GM10248 (cell line): ENCODE results near the gene PNKP.
"Not testable (repeated sequence)": the region's sequence is repeated elsewhere in the genome, so short reads cannot be mapped to it uniquely, and the experiment has no call there.

Experiments used
- CTCF ChIA-PET: fragments of 300-600 bp; sonication (Branson Sonifier 250); formaldehyde crosslinking; extraction: SDS; loops from one replicate; lab custom pipeline; 2021; ENCODE audit warnings: antibody characterized with exemption; lab: Yijun Ruan, JAX
- POLR2A ChIA-PET: fragments of 350-650 bp; sonication (Branson Sonifier 250); formaldehyde crosslinking; extraction: SDS; loops from one replicate; lab custom pipeline; 2020; ENCODE audit warnings: antibody characterized with exemption; lab: Yijun Ruan, JAX
- DNase-seq: peaks from one replicate; pipeline ENCODE4 v3.0.0; 2012; ENCODE audit errors: extremely low spot score
- TF ChIP-seq, protein P1 (sequence below): IDR thresholded peaks from 2 replicates; pipeline ENCODE4 v1.5.1; 2012; ENCODE audit warnings: mild to moderate bottlenecking, low read depth; ENCODE audit errors: extremely low read depth, missing control alignments, control extremely low read depth

PNKP gene

DNA sequence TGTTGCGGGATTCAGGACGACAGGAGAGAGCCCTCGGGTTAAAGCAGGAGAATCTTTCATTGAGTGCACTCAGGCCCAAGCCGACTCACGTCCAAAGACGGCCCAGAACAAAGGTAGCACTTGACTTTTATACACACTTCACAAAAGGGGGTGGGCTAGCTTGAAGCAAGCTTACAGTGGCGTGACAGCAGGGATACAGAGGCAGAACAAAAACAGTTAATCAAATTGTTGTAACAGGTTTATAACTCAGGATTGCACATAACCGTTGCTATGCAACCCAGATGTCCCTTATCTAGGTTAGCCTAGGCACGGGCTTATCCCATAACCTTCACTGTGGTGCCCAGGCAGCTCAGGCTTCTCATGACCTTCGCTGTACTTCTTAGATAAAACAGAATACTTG is 47.3 kb downstream of the PNKP start:
- no peak for DNase-seq
- TF ChIP-seq, protein P1, sequence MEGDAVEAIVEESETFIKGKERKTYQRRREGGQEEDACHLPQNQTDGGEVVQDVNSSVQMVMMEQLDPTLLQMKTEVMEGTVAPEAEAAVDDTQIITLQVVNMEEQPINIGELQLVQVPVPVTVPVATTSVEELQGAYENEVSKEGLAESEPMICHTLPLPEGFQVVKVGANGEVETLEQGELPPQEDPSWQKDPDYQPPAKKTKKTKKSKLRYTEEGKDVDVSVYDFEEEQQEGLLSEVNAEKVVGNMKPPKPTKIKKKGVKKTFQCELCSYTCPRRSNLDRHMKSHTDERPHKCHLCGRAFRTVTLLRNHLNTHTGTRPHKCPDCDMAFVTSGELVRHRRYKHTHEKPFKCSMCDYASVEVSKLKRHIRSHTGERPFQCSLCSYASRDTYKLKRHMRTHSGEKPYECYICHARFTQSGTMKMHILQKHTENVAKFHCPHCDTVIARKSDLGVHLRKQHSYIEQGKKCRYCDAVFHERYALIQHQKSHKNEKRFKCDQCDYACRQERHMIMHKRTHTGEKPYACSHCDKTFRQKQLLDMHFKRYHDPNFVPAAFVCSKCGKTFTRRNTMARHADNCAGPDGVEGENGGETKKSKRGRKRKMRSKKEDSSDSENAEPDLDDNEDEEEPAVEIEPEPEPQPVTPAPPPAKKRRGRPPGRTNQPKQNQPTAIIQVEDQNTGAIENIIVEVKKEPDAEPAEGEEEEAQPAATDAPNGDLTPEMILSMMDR, result no peak
- ChIA-PET CTCF (interaction anchor here (0.9 to 1.2 kb wide), 2 partner anchors 13 to 316 kb away, joined by 3 read pairs; no protein-coding TSS in a partner anchor), POLR2A (no interaction called here)

DNA sequence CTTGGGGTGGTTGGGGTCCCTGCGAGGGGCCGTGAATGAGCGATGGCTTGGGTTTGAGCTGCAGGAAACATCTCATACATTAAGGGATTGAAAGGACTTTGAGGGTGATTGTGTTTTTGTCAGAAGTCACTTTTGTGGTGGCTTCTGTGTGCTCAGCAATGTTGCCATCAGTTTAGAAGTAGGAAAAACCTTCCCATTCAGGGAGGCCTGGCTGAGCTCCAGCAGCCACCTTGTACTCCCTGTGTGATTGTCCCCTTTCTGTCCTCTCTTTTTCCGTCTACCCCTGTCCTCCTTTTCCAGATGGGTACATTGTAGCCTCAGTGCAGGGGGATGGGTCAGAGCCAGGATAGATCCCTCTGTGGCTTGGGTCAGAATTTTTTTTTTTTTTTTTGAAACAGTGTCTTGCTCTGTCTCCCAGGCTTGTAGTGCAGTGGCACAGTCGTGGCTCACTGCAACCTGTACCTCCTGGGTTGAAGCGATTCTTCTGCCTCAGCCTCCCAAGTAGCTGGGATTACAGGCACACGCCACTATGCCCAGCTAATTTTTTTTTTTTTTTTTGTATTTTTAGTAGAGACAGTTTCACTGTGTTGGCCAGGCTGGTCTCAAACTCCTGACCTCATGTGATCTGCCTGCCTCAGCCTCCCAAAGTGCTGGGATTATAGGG is 47.8 kb downstream of the PNKP start:
- not testable (repeated sequence) for DNase-seq
- ChIA-PET CTCF (interaction anchor here (0.9 to 1.2 kb wide), 3 partner anchors 12 to 316 kb away, joined by 3 to 4 read pairs (median 3); no protein-coding TSS in a partner anchor), POLR2A (interaction anchor here (0.7 kb wide), 1 partner anchor 533 kb away, joined by 3 read pairs; no protein-coding TSS in a partner anchor)

DNA sequence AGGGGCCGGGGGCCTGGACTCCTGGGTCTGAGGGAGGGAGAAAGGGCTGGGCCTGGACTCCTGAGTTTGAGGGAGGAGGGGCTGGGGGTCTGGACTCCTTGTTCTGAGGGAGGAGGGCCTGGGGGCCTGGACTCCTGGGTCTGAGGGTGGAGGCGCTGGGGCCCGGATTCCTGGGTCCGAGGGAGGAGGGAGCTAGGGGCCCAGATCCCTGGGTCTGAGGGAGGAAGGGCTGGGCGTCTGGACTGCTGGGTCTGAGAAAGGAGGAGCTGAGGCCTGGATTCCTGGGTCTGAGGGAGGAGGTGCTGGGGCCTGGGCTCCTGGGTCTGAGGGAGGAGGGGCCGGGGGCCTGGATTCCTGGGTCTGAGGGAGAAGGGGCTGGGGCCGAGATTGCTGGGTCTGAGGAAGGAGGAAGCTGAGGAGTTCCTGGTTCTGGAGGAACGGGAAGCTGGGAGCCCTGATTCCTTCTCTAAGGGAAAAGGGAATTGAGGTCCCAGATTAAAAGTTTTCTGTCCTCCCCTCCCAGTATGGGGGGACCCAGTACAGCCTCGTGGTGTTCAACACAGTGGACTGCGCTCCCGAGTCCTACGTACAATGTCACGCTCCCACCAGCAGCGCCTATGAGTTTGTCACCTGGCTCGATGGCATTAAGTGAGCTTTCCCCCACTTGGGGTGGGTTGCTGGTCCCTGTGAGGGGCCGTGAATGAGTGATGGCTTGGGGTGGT is 48.6 kb downstream of the PNKP start:
- ChIA-PET CTCF (interaction anchor here (1.0 kb wide), 2 partner anchors 9 to 249 kb away, joined by 3 to 4 read pairs; no protein-coding TSS in a partner anchor), POLR2A (interaction anchor here (0.7 kb wide), 1 partner anchor 533 kb away, joined by 3 read pairs; no protein-coding TSS in a partner anchor)
- TF ChIP-seq, protein P1, result no peak
- DNase-seq, result no peak

DNA sequence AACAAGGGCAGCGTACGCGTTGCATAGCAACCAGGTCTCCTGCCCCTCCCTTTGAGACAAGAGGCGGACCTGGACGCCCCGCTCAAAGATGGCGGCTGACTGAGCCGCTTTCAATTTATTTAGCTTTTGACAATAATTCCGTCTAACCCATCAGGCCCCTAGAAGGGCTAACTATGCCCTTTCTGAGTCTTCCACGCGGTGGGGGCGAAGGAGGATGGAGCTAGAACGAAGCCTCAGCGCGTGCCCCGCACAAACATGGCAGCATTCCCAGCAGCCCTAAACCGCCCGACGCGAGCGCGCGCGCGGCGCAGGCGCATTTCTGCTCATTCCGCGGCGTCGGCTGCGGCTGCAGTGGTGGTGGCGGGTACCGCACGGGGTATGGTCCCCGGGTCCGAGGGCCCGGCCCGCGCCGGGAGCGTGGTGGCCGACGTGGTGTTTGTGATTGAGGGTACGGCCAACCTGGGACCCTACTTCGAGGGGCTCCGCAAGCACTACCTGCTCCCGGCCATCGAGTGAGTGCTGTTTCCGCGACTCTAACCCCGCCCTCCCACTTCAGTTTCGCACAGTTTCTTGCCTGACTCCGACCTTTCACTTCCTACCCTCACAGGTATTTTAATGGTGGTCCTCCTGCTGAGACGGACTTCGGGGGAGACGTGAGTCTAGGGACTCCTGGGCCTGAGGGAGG is 49.3 kb downstream of the PNKP start, which contains the start of gene MED25:
Gene MED25, plus strand, starts transcription at position 326 of the 685 bp plus-strand sequence. Its CDS starts 53 bp downstream, at position 379.
- ChIA-PET CTCF (interaction anchor here (1.0 kb wide), 1 partner anchor 9 kb away, joined by 3 read pairs; no protein-coding TSS in a partner anchor), POLR2A (no interaction called here)
- TF ChIP-seq, protein P1, result no peak
- peak; percentile 93 for DNase-seq

DNA sequence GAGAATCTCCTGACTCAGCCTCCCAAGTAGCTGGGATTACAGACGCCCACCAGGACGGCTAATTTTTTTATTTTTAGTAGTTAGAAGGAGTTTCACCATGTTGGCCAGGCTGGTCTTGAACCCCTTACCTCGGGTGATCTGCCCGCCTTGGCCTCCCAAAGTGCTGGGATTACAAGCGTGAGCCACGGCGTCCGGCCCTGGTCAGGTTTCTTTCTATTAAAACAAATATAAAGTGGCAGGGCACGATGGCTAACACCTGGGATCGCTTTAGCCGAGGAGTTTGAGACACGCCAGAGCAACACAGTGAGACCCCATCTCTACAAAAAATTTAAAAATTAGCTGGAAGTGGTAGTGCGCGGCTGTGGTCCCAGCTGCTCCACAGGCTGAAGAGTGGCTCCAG is 50.8 kb downstream of the PNKP start:
- TF ChIP-seq, protein P1, result no peak

DNA sequence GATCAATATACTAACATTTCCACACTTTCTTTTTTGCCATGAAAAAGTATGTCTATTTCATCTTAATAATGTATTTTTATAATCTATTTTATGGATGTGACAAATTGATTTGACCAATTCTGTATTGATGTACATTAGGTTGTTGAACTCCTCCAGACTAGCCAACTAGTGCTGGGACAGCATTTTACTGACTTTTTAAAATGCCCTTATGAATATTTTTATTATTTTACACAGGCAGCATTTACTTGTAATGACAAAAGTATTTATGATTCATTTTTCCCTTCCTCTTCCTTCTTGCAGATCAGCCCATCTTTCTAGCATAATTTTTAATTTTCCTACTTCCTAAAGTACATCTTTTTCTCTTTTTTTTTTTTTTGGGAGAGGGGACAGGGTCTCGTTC is 53.4 kb downstream of the PNKP start:
- TF ChIP-seq, protein P1, result no peak
- CTCF ChIA-PET, result no interaction called here
- DNase-seq, result no peak
- POLR2A ChIA-PET, result interaction anchor here (0.5 kb wide), 1 partner anchor 14 kb away, joined by 3 read pairs; no protein-coding TSS in a partner anchor

More for the DNA sequence above, 50.8 kb downstream of the PNKP start:
- DNase-seq, result no peak
- ChIA-PET POLR2A (no interaction called here), CTCF (no interaction called here)
